Chondrocyte (in vitro differentiated cells): ENCODE results near the gene PALMD. TPM values are rescaled to one million over a fixed set of nuclear protein-coding genes. Genes with fewer than 3 reads are reported as not detected.

Experiments used
- DNase-seq: peaks from one replicate; pipeline ENCODE4 v3.0.0; 2021; ENCODE audit warnings: mixed read lengths, low spot score
- H3K27ac Mint-ChIP-seq: one replicate; pipeline ENCODE4 v1.8.0; 2021; ENCODE audit warnings: mild to moderate bottlenecking, moderate library complexity, mixed read lengths; ENCODE audit not compliant: unreplicated experiment
- H3K27me3 Mint-ChIP-seq: 2 replicates; pipeline ENCODE4 v1.8.0; 2021; ENCODE audit warnings: low read depth, mixed read lengths
- H3K36me3 Mint-ChIP-seq: 2 replicates; pipeline ENCODE4 v1.8.0; 2021; ENCODE audit warnings: low read depth, mixed read lengths
- H3K4me1 Mint-ChIP-seq: 2 replicates; pipeline ENCODE4 v1.8.0; 2021; ENCODE audit warnings: low read depth, mild to moderate bottlenecking, mixed read lengths
- H3K4me3 Mint-ChIP-seq: one replicate; pipeline ENCODE4 v1.8.0; 2021; ENCODE audit warnings: mild to moderate bottlenecking, moderate library complexity, mixed read lengths; ENCODE audit not compliant: unreplicated experiment
- H3K9me3 Mint-ChIP-seq: 2 replicates; pipeline ENCODE4 v1.8.0; 2021; ENCODE audit warnings: low read depth, mixed read lengths
- CTCF ChIP-seq: fragments of 200-600 bp; sonication (generic); IDR thresholded peaks from 2 replicates; pipeline ENCODE4 v1.5.0; 2021; ENCODE audit warnings: antibody characterized with exemption, mild to moderate bottlenecking, moderate library complexity
- total RNA-seq: library from RNA; stranded (reverse); gene quantifications from 3 replicates; pipeline ENCODE4 v1.2.1, GENCODE V29; 2021

The PALMD gene
- total RNA-seq, 1 donor from 2014 or later: 6.2 TPM

DNA sequence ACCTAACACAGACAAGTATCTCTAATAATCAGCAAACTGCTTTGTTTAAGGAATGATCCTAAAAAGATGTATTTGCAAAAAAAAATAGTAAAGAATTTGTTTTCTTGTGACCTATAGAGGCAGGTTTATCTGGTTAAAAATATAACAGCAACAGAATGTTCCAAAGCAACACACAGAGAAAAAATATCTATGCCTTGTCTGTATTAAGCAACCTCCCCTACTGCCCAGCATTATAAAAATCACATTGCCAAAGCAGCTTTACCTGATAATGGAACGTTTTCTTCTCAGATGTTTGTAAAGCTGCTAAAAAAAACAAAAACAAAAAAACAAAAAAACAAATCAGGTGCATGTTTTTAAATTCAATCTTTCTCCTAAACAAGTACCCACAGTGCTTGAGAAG, 24.7 kb downstream of the PALMD start:
- Mint-ChIP-seq H3K27ac (no peak overlapping the region), H3K9me3 (no peaks in the 10 kb centered on the region), H3K27me3 (no peaks in the 10 kb centered on the region), H3K4me3 (no peak overlapping the region), H3K36me3 (peaks cover 12% of the 10 kb centered on the region), H3K4me1 (peaks cover 17% of the 10 kb centered on the region)
- DNase-seq: no peak
- TF ChIP-seq CTCF: no peak

- DNase-seq: no peak
- Mint-ChIP-seq H3K36me3 (peaks cover 12% of the 10 kb centered on the region), H3K4me1 (peaks cover 17% of the 10 kb centered on the region), H3K4me3 (no peak overlapping the region), H3K9me3 (no peaks in the 10 kb centered on the region), H3K27me3 (no peaks in the 10 kb centered on the region), H3K27ac (peak overlapping the region; percentile 27)
- TF ChIP-seq CTCF: no peak
Observed at GRCh38 chr1:99672038-99672437, 26.1 kb downstream of the PALMD start.

DNA sequence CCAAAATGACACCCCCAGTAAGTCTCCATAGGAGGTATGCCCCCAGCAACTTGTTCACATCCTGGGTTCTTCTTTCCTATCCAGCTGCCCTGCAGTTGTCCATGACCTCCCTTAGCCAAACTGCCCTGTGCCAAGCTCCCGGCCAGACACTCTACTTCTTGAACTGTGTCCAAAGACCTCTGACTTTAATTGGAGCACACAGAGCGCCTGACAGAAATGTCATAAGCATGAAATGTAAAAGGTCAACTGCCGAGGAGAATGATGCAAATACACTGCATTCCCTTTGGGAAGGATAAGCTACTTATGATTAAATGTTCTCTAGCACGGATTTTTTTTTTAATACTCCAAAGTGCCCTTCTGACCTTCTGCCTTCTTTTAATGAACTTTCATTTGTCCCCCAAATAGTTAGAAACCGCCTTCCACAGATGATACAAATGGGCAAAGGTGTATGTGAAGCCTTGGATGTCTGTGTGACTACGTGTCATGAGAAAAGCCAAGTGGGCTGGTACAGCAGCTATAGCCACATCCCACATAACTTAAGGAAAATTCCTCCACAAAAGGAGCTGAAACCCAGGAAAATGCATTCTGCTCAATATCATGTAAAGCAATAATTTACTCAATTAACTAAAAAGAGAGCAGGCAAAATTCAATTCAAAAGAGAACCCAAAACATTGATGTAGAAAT, 26.8 kb downstream of the PALMD start:
- Mint-ChIP-seq H3K36me3 (peaks cover 9% of the 10 kb centered on the region), H3K27me3 (no peaks in the 10 kb centered on the region), H3K4me3 (no peak overlapping the region), H3K27ac (peak overlapping the region; percentile 27), H3K9me3 (no peaks in the 10 kb centered on the region), H3K4me1 (peaks cover 17% of the 10 kb centered on the region)
- TF ChIP-seq CTCF: no peak
- no peak for DNase-seq

- Mint-ChIP-seq H3K4me3 (no peak overlapping the region), H3K27me3 (no peaks in the 10 kb centered on the region), H3K9me3 (no peaks in the 10 kb centered on the region), H3K27ac (no peak overlapping the region), H3K36me3 (peaks cover 10% of the 10 kb centered on the region), H3K4me1 (peaks cover 17% of the 10 kb centered on the region)
- no peak for TF ChIP-seq CTCF
- DNase-seq: no peak
Observed at GRCh38 chr1:99673315-99673714, 27.4 kb downstream of the PALMD start.

DNA sequence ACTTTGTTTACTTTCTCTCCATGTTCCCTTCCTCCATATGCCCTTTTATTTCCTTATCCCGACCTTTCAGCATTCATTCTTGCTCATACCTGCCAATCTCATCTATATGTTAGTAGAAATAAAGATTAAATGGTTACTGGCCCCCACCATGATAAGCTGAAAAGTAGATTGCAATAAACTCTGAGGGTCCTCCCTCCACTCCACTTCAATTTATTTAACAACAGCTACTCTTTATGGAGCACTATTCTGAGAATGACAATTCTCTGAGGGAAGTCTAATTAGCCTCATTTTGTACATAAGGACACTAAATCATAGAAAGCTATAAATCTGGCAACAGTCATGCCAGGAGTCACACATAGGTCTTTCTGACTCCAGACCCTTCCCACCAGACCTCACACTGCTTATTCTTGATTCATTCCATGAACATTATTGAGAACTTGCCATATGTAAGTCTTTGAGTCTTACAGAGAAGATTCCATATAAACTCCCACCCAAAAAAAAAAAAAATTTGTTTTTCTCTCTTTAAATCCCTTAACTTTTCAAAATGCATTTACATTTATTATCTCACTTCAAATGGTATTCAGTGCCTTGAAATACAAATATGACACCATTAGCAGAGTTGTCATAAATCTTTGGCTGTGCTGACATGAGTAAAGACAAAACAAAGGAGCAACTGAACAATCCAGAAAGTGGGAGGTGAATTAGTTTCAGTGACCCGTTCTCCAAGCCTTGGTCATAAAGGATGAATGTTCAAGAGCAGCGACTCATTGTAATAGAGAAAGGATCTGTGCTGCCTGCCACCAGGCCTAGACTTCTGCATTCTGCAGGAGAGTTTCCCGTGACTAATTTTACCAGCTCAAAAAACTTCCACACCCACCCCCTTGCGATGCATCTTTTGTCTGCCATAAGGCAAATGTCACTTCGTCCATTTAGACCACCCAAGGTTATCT, 28.5 kb downstream of the PALMD start:
- Mint-ChIP-seq H3K4me3 (no peak overlapping the region), H3K27me3 (no peaks in the 10 kb centered on the region), H3K27ac (no peak overlapping the region), H3K36me3 (peaks cover 7% of the 10 kb centered on the region), H3K4me1 (peaks cover 17% of the 10 kb centered on the region), H3K9me3 (no peaks in the 10 kb centered on the region)
- TF ChIP-seq CTCF: no peak
- DNase-seq: no peak
